SK-N-DZ (cell line): ENCODE data around the gene HTRA2.
A peak's percentile ranks its signal among the peaks of the same experiment; 100 is the strongest.

Experiments used
- DNase-seq: peaks from one replicate; pipeline ENCODE4 v3.0.0-alpha.2; 2015; ENCODE audit warnings: low spot score

Gene HTRA2

GRCh38 chr2:74499940-74500577, 29.7 kb upstream of the HTRA2 start:
- no peak for DNase-seq

- DNase-seq = no peak
Observed at GRCh38 chr2:74500578-74500946, 29.2 kb upstream of the HTRA2 start.

- DNase-seq = peak; percentile 82
Observed at GRCh38 chr2:74501335-74502071, 28.2 kb upstream of the HTRA2 start.

- DNase-seq = no peak
Observed at GRCh38 chr2:74502147-74502719, 27.5 kb upstream of the HTRA2 start.

- DNase-seq = no peak
Observed at GRCh38 chr2:74502720-74503505, 26.8 kb upstream of the HTRA2 start.

GRCh38 chr2:74503506-74504475, 25.9 kb upstream of the HTRA2 start:
- no peak for DNase-seq

GRCh38 chr2:74504591-74504990, 25.1 kb upstream of the HTRA2 start:
- no peak for DNase-seq

- DNase-seq = no peak
Observed at GRCh38 chr2:74505448-74506246, 24.1 kb upstream of the HTRA2 start.

- peak; percentile 100 for DNase-seq
Observed at GRCh38 chr2:74507145-74507925, 22.4 kb upstream of the HTRA2 start, which contains the start of gene PCGF1. TSS of gene PCGF1 (minus strand) at chr2:74507695. CDS start at chr2:74507668, 27 bp downstream.

- peak; percentile 98 for DNase-seq
Observed at GRCh38 chr2:74507926-74508520, 21.7 kb upstream of the HTRA2 start.

GRCh38 chr2:74510272-74510671, 19.5 kb upstream of the HTRA2 start:
- no peak for DNase-seq

- no peak for DNase-seq
Observed at GRCh38 chr2:74511104-74511989, 18.4 kb upstream of the HTRA2 start.

GRCh38 chr2:74512744-74513604, 16.8 kb upstream of the HTRA2 start:
- DNase-seq = peak; percentile 92

- DNase-seq = peak; percentile 81
Observed at GRCh38 chr2:74513605-74514367, 15.9 kb upstream of the HTRA2 start.

GRCh38 chr2:74514368-74515270, 15.1 kb upstream of the HTRA2 start, which contains the start of gene TLX2:
TSS of gene TLX2 (plus strand) at chr2:74514450. CDS start at chr2:74514807, 357 bp downstream.
- no peak for DNase-seq
